Forelimb muscle (tissue), 1 donor: ENCODE measurements around the gene SLC38A10. TPM values are rescaled to one million over a fixed set of nuclear protein-coding genes. Genes with fewer than 3 reads are reported as not detected.

Source experiments
- DNase-seq: peaks from one replicate; pipeline ENCODE4 v3.0.0-alpha.2; 2013; ENCODE audit warnings: low read depth
- polyA plus RNA-seq: library from polyadenylated mRNA; unstranded; fragments of 120-200 nt; gene quantifications from one replicate; pipeline ENCODE4 v1.2.1, GENCODE V29; 2013; ENCODE audit not compliant: insufficient read length

Gene SLC38A10
- polyA plus RNA-seq, 1 donor, result 52.9 TPM

- no peak for DNase-seq
Measured at GRCh38 chr17:81298991-81299738, 4.1 kb upstream of the SLC38A10 start.

DNA sequence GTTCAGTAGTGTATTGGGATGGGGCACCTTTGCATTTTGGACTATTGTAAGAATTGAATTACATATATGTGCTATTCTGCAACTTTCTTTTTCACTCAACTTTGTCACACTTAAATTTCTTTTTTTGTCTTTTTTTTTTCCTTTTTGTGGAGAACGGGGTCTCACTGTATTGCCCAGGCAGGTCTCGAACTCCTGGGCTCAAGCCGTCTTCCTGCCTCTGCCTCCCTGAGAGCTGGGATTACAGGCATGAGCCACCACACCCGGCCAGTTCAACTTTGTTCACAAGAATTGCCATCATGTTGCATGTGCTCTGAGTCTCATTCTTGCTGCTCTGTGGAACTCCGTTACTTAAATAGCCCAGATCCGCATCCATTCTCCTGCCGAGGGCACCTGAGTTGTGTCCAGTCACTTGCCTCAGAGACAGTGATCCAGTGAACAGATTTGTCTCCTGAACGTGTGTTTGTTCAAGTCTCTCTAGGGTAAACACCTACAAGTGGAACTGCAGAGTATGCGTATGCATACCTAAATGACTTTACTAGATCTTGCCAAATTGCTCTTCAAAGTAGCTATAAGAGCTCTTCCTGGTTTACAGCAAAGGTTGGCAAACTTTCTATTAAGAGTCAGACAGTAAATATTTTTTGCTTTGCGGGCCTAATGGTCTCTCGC lies 3.4 kb upstream of the SLC38A10 start:
- no peak for DNase-seq

DNA sequence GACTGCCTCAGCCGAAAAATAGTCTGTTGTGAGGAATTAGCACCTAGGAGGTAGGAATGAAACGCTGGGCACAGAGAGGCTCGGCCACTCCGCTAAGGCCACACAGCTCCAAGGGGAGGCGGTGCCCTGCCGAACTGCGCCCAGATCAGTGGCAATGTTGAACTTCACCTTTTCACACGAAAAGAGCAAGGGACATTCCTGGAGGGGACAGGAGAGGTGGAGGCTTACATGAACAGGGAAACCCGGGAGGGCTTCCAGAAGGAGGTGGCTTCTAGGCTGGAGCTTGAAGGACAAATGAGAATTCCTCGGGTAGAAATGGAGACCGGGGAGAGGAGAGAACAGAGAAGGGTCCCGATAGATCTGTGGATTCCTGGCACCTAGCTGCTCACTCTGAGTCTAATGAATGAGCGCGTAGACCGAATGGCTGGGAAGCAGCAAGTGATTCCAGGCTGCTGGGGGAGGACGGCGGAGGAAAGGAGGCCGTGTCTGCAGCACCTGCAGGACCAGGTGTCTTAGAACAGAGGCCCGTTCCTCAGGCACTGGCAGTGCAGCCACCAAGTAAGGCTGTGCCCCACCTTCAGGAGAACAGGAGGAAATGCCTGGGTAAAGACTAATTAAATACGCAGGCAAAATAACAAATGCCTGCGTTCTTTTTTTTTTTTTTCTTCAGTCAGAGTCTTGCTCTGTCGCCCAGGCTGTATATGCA lies 722 bp upstream of the SLC38A10 start:
- no peak for DNase-seq

DNA sequence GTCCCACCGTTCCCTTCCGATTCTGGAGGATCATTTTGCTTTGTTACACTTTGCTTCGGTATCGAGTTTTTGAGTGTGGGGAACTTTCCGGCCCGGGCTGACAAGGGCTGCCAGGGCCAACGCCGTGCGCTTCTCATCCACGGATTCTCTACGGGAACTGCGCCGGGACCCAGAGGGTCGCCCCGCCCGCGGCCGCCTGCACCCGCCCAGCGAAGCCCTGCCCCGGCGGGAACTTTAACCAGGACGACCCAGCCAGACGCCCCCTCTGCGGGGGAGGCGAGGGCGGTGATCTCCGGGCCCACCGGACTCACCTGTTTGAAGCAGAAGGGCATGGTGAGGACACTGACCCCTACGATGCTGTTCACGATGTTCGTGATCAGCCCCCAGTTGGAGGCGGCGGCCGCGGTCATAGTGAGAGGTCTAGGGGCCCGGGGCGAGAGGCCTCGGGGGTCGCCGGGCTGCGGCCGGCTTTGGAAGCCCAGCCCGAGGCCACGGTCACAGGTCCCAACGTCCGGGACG lies 536 bp downstream of the SLC38A10 start:
- no peak for DNase-seq

DNA sequence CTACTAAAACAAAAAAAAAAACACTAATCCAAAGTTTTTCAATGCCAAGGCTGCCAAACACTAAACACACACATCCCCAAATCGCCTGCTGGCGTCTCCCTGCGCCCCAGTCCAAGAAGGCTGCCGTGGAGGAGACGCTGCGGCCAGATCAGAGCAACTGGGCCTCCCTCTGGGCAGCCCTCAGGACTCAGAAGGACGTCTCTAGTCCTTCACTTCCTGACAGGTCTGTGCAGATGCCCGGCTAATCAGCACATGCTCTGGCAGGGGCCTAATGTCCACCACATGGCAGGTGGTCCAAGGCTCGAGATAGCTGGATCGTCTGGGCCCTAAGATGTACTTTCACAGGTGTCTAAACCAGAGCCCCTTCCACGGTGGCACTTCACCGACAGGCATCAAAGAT lies 2.7 kb downstream of the SLC38A10 start:
- no peak for DNase-seq

DNA sequence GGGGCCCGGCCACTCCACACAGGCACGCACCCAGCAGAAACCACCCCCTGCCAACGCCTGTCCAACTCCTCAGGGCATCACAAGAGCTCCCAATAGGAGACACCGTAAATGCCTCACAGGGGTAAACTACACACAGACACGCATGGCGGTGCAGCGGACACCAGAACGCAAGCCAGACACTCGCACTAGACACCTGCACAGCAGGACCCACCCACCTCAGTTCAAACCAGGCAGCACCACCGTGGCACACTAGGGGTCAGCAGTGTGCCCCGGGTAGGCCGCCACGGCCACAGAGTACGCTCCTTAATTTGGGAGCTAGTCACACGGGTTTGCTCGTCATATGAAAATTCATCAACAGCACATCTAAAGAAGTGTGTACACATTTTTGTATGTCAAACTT lies 3.4 kb downstream of the SLC38A10 start:
- no peak for DNase-seq

DNA sequence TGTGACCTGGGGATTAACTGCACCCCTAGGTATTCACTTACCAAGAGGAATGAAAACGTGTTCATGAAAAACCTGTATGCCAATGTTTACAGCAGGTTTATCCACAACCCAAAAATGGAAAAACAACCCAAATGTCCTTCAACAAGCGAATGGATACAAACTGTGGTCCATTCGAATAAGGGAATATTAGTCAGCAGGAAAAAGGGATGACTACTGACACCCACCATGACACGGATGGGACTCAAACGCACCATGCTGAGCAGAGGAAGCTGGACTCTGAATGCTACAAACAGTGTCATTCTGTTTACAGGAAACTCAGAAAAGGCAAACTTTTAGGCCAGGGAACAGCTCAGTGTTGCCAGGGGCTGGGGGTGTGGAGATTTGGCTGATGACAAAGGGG lies 4.9 kb downstream of the SLC38A10 start:
- DNase-seq, result no peak

DNA sequence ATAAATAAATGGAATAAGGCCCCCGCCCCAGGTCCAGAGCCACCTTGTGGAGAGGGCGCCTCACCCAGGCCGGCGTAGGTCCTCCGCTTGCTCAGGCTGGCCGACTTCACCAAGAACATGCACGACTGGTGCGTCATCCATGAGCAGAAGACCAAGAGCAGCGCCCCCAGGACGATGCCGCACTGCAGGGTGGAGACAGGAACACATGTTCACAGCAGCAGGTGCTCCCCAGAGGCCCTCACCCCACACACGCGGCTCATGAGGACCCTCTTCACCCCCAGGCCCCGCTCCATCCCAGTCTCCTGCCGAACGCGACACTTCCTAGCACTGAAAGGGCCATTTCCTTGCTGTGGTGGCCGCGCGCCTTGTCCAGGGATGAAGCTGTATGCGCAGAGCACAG lies 5.5 kb downstream of the SLC38A10 start:
- no peak for DNase-seq

DNA sequence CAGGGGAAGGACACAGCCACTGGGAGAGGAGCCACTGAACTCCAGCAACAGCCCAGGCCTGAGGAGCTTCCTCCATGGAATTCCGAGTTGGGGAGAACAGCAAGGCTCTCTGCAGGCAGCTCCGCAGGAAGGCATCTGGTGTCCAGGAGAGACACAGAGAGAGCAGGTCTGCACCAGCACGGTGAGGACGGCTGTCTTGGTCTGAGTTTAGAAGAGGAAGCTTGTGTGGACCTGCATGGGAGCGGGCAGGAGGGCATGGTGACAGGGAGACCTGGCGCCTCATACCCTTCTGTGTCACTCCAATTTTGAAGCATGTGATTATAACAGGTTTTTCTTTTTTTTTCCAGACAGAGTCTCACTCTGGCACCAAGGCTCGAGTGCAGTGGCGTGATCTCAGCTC lies 6.4 kb downstream of the SLC38A10 start:
- no peak for DNase-seq

DNA sequence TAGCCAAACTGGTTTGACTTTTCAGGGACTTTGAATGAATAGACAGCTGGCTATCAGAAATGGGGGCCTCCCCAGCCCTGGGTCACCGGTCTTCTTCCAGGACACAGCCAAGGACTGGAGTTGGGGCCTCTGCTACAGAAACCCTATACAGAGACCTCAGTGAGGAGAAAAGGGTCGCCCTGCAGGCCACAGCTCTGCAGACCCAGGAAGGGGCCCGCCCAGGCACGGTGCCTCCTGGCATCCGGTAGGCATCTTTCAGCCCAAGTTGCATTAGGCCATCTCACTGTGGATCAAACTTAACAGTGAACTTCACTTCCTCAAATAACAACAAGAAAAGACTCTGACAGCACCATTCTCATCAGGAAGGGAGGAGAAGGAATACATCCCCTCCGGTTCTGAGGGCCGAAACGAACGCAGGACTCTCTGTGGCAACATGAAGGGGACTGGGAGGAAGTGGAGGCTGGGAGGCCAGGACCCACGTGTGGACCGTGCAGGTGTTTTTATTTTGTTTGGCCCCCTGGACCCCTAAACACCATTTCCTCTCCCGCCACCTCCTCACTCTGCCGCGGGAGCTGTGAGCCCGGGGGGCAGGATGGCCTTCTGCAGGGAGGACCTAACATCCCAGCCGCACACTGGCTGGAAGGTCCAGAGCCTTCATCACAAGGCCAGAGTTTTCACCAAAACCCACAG lies 7.2 kb downstream of the SLC38A10 start:
- no peak for DNase-seq

GRCh38 chr17:81287152-81287551 lies 8.0 kb downstream of the SLC38A10 start:
- DNase-seq, result no peak

DNA sequence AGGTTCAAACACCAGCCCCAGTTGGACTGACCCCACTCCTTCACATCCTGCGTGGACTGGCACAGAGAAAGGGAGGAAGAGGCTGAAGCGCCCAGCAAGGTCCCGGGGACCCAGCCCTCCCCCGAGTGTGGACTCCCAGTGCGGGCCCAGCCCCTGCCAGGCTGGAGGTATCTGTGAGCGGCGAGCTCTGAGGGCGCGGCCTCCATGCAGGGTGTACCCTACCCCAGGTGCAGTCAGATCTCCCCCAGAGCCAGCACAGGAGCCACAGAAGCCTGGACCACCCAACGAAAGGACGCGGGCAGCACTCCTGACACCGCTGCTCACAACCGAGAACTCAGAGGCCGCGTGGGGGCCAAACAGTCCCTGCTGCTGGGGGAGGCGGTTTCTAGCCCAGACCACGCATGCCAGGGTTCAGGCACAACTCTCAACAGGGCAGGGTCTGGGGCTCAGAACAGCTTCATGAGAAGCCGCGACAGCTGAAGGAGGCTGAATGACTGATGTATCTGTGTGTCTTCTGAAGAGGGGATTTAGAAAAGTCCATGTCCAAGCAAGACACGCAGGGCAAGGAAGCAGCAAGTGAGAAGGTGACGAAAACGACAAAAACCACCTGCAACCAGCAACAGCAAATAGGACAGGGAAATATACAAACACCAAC lies 8.5 kb downstream of the SLC38A10 start:
- DNase-seq, result no peak

DNA sequence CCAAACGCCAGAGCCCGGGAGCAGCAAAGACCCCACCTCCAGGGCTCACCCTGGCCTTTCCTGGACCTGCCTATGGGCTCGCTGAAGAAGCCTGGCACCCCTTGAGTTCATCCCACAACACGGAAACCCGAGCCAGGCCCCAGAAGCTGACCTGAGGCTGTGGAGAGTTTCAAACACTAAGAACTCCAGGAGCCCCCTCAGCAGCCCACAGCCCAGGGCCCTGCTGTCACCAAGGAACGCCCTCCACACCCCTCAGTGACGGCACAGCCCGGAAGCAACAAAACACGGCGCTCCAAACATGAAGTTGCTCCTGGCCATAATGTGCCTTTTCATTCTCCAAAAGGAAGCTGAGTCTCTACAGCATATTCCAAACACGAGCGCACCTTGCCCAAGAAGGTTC lies 9.2 kb downstream of the SLC38A10 start:
- no peak for DNase-seq

DNA sequence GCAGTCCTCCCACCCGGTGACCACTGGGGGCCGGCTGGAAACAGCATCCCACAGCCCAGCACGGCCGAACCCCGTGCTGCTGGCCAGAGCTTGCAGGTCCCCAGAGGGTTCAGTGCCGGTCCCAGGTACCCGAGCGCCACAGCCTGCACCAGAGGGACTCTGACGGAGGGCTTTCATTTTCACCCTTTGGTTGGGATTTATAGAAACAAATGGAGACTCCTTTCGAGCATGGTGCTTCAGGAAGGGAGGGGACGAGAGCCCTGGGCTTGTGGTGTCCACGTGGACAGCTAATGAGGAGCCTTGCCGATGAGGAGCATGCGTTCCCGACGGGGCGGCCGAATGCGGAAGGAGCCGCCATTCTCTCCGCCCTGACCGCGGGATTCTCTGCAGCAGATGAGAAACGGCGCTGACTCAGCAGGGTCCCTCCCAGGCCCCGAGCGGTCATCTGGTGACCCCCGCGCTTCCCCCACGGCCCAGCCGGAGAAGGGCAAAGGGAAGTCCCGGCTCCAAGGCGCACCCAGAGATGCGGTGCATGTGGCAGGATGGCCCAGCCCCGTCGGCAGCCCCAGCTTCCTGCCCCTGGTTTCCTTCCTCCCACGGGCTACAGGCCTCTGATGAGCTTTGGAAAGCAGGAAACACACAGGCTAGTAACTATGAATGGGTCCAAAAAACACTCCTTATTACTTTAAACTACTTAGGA lies 9.8 kb downstream of the SLC38A10 start:
- DNase-seq, result no peak

GRCh38 chr17:81282876-81283275 lies 12.2 kb downstream of the SLC38A10 start:
- DNase-seq, result no peak

DNA sequence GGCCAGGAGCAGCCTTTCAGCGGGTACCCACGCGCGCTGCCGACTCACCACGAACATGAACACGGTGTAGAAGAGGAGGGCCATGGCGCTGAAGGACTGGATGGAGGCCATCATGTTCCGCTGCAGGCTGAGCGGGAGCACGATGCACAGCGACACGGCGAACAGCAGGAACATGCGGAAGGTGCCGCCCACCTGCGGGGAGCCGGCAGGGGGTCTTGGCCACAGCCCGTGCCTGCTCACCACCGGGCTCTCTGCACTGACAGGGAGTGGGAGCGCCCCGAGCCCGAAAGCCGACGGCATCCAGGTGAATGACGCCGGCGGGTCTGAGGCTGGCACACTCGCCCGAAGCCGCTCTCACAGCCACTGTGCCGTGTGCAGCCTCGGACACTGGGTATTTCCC lies 13.0 kb downstream of the SLC38A10 start:
- DNase-seq, result no peak

- DNase-seq, result no peak
Measured at GRCh38 chr17:81280571-81280970, 14.5 kb downstream of the SLC38A10 start.

DNA sequence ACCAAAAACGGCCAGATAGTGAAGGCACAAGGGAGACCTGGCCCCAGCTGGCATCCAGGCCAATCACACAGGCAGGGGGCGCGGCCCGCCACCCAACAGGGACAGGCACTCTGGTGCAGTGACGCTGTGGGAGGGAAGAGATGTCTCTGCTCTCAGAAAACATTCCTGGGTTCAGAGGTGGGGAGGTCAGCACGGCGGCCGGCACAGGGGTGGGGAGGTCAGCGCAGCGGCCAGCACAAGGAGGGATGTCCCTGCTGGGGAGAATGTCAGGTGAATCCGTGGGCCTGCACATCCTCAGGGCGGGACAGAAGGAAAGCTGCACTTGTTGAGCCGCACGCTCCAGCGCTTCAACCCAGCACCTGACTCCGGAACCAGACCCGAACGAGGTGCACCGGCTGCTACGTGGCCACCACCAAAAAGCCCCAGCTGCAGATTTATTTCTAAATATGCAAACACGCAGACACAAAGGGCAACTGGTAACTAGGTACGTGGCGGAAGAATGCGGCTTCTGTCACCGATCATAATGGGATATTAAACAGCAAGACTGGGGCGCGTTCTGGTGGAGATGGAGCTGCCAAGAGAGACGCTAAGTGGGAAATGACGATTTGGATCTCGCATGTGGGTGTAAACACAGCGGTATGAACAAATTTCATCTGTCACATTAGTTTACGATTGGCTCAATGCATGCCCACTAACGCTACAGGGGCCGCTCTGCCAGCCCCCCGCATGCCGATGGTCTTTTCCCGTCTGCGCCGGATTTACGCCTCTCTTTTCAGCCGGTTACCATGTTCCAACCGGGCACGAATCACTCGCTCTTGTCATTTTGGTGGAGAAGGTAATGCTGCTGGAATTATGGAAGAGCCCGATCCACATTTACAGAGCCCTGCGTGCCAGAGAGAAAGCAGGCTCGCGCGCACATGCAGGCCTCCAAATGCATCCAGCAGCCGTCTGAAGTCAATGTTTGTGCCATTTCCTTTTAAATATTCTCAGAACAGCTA lies 15.5 kb downstream of the SLC38A10 start:
- no peak for DNase-seq

GRCh38 chr17:81278831-81279230 lies 16.3 kb downstream of the SLC38A10 start:
- DNase-seq, result no peak
